Left lung (tissue), 10 donors: ENCODE results near the gene SORCS1. TPM values are rescaled to one million over a fixed set of nuclear protein-coding genes. Genes with fewer than 3 reads are reported as not detected.

Experiments
- ATAC-seq: fragments of 200-7000 bp; cut with Tn5 transposase; one replicate; pipeline ENCODE4 v1.9.1; 2020; ENCODE audit warnings: moderate library complexity
- DNase-seq, 4 donors: peaks; one replicate each; pipeline ENCODE4 v3.0.0-alpha.2; 2013 to 2020
- H3K27ac ChIP-seq, 2 donors: fragments of 200-600 bp; sonication (generic) in 1 of 2; one replicate each; pipeline versions ENCODE4 v1.5.0 to v1.8.0; 2020 to 2021
- H3K27me3 ChIP-seq, 2 donors: fragments of 200-600 bp; sonication (generic) in 1 of 2; one replicate each; pipeline versions ENCODE4 v1.5.0 to v1.8.0; 2020 to 2021
- H3K36me3 ChIP-seq, 2 donors: fragments of 200-600 bp; sonication (generic) in 1 of 2; one replicate each; pipeline versions ENCODE4 v1.5.0 to v1.8.0; 2020 to 2021
- H3K4me1 ChIP-seq, 2 donors: fragments of 200-600 bp; one replicate each; pipeline ENCODE4 v1.8.0; 2021
- H3K4me3 ChIP-seq, 2 donors: fragments of 200-600 bp; sonication (generic) in 1 of 2; one replicate each; pipeline versions ENCODE4 v1.5.0 to v1.8.0; 2020 to 2021; ENCODE audit warnings: mild to moderate bottlenecking in 1 of 2
- H3K9me3 ChIP-seq, 2 donors: fragments of 200-600 bp; sonication (generic) in 1 of 2; one replicate each; pipeline versions ENCODE4 v1.5.0 to v1.8.0; 2020 to 2021
- intact Hi-C, 2 donors: fragments of 100-400 bp; cut with DNase I; formaldehyde crosslinking; loops; one replicate each; pipeline versions ENCODE4 v1.11.2 to v1.14.2; 2022
- polyA plus RNA-seq, 6 donors: library from polyadenylated mRNA; unstranded; fragments of 120-200 nt; gene quantifications; one replicate each; pipeline ENCODE4 v1.2.1, GENCODE V29; 2013; ENCODE audit not compliant: insufficient read length in 6 of 6
- total RNA-seq, 2 donors: library from RNA; stranded (reverse); fragmentation: NEBNext Ultra II Directional; extraction: Animal tissue kit (Norgen Biotek cat#: 25700); gene quantifications; one replicate each; pipeline ENCODE4 v1.2.1, GENCODE V29; 2021
- TF ChIP-seq, protein P1 (sequence below), 2 donors: fragments of 200-600 bp; sonication (generic) in 1 of 2; IDR thresholded peaks; one replicate each; pipeline versions ENCODE4 v1.5.0 to v1.8.0; 2021; ENCODE audit warnings: antibody characterized with exemption in 2 of 2
- donor health status: DM: no; HTN: yes; CAD: no.
- donor health status: DM: no; HTN: no; CAD: no.

Gene SORCS1
- total and polyA plus RNA-seq, 8 donors = 0.03 to 0.72 (median 0.21) TPM

DNA sequence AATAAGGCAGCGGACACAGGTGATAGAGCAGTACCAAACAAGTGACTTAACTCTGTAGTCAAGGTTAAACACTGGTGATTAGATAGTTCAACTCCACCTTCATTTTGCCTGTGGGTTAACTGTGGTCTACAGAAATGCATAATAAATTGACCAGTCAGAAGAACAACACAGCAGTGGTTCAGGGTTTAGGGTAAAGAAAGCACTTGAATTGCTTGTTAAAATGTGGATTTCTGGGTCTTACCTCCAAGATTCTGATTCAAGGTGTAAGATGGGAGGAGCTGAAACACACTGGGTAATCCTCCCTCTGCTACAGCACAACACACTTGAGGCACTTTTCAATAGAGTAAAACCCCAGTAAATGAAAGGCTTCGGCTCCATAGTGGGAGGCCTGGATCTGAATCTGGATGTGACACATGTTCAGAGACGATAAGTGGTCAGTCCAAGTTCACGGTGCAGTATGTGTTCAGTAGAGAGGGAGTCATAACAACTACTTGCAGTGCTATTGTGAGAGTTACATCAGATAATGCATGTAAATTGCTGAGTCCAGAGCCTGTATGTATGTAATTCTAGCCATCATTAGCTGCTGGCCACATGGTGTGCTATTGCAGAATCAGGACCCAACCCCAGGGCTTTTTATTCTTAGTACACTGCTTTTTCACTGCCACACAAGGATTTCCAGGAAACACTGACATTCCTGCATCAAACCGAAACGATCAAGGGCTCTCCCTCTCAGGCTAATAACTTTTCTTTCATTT lies 141.7 kb downstream of the SORCS1 start:
- peak in 1 of 4 donors; percentile 4 for DNase-seq
- Histone ChIP-seq H3K4me1 (no peaks in the 10 kb centered on the region), H3K4me3 (no peak overlapping the region), H3K9me3 (no peaks in the 10 kb centered on the region), H3K36me3 (no peaks in the 10 kb centered on the region), H3K27me3 (no peaks in the 10 kb centered on the region), H3K27ac (no peak overlapping the region)
- intact Hi-C loops = no loop called here
- no peak for ATAC-seq
- TF ChIP-seq, protein P1, sequence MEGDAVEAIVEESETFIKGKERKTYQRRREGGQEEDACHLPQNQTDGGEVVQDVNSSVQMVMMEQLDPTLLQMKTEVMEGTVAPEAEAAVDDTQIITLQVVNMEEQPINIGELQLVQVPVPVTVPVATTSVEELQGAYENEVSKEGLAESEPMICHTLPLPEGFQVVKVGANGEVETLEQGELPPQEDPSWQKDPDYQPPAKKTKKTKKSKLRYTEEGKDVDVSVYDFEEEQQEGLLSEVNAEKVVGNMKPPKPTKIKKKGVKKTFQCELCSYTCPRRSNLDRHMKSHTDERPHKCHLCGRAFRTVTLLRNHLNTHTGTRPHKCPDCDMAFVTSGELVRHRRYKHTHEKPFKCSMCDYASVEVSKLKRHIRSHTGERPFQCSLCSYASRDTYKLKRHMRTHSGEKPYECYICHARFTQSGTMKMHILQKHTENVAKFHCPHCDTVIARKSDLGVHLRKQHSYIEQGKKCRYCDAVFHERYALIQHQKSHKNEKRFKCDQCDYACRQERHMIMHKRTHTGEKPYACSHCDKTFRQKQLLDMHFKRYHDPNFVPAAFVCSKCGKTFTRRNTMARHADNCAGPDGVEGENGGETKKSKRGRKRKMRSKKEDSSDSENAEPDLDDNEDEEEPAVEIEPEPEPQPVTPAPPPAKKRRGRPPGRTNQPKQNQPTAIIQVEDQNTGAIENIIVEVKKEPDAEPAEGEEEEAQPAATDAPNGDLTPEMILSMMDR (IDR thresholded peaks at IDR 0.05) = no peak

DNA sequence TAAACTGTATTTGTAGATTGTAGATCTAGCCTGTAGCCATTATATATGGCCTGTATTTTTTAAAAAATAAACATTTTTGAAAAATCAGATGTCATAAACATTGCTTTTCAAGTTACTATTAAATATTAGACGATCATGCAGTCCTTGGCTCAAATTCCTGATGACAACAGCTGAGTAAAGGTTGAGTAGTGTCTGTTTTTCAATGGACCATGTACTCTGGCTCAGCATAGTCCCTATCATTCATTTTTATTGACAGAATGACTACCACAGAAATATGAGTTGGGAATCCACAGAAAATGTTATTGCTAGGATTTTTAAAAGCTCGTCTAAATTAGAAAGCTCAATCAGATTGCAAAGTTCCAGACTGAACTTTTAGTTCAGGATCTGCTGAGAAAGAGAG lies 145.4 kb downstream of the SORCS1 start:
- intact Hi-C loops = no loop called here
- no peaks in the 10 kb centered on the region for H3K36me3 ChIP-seq
- TF ChIP-seq, protein P1 (IDR thresholded peaks at IDR 0.05) = no peak
- no peak overlapping the region for H3K4me3 ChIP-seq
- no peaks in the 10 kb centered on the region for H3K27me3 ChIP-seq
- no peak overlapping the region for H3K27ac ChIP-seq
- ATAC-seq = no peak
- DNase-seq = no peak
- H3K9me3 ChIP-seq = no peaks in the 10 kb centered on the region
- no peaks in the 10 kb centered on the region for H3K4me1 ChIP-seq

DNA sequence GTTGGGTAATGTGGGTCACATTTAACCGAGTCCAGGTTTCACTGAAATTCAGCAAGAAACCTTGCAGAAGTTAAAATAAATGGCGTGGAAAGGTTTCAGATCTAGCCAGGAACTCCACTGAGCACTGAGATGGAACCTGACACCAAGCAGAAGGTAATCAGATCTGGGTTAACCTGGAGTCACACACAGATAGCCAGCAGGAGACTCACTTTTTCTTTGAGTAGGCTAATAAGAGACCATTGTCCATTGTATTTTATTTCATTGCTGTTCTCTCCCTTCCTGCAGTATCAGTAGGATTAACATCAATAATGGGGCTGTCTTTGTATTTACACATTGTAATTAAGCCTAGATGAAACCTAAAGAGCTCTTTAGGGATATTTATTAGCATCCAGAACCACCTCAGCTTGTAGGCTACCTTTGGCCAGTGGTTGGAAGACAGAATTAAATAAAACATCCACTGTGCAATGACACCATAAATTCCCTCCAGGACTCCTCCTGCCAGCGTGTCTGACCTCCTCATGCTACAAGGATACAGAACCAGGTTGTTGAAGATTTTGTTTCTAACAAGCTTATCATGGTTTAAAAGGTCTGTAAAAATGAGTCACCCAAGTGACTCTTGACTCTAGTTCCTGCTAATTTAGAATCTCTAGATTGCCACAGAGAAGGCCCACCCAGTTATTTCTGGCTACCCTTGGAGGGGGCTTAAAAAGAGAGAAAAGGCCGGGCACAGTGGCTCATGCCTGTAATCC lies 151.1 kb downstream of the SORCS1 start:
- no peaks in the 10 kb centered on the region for H3K4me1 ChIP-seq
- intact Hi-C loops = no loop called here
- DNase-seq (no peak), ATAC-seq (no peak)
- H3K36me3 ChIP-seq = no peaks in the 10 kb centered on the region
- no peaks in the 10 kb centered on the region for H3K27me3 ChIP-seq
- H3K4me3 ChIP-seq = no peak overlapping the region
- H3K9me3 ChIP-seq = no peaks in the 10 kb centered on the region
- H3K27ac ChIP-seq = no peak overlapping the region
- TF ChIP-seq, protein P1 (IDR thresholded peaks at IDR 0.05) = no peak

DNA sequence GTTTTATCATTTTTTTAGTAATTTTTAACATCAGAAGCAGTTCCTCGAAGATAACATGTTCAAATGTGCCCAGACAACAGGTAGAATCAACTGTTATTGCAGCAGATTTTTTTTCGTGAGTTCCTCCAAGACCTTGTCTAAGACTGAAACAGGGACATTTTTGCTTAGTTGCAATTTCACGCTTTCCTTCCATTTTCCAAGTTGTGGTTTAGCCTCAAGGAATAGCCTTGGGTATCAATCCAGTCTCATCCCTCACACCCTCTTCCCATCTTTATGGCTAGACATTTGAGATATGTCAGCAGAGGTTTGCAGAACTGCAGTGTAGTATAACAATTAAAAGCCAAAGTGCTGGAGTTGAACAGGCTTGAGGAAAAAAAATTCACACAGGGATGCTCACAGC lies 152.5 kb downstream of the SORCS1 start:
- Histone ChIP-seq H3K27me3 (no peaks in the 10 kb centered on the region), H3K4me1 (no peaks in the 10 kb centered on the region), H3K9me3 (no peaks in the 10 kb centered on the region), H3K36me3 (no peaks in the 10 kb centered on the region), H3K27ac (no peak overlapping the region), H3K4me3 (no peak overlapping the region)
- ATAC-seq = no peak
- intact Hi-C loops = no loop called here
- TF ChIP-seq, protein P1 (IDR thresholded peaks at IDR 0.05) = no peak
- no peak for DNase-seq

DNA sequence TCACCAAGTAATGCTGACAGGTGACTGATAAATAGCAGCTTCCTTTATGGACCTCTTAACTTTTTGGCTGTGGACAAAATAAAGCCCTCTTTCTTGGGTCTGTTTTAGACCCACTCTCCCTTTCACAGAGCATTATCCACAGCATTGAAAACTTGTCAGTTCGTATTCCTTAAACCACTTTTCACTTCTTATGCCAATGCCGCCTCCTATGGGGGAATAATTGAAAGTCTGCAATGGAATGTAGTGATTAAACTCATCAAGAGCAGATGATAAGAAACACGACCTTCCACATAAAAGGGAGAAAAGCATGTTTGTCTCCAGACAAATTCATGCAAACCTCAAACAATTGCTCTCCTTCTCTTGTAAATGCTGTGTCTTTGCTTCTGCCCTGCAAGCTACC lies 153.4 kb downstream of the SORCS1 start:
- Histone ChIP-seq H3K27ac (no peak overlapping the region), H3K27me3 (no peaks in the 10 kb centered on the region), H3K4me1 (no peaks in the 10 kb centered on the region), H3K36me3 (no peaks in the 10 kb centered on the region), H3K9me3 (no peaks in the 10 kb centered on the region), H3K4me3 (no peak overlapping the region)
- DNase-seq (no peak), ATAC-seq (no peak)
- intact Hi-C loops = no loop called here
- TF ChIP-seq, protein P1 (IDR thresholded peaks at IDR 0.05) = no peak
